Thymus (tissue), 11 donors: ENCODE data around the gene PGM1. TPM values are rescaled to one million over a fixed set of nuclear protein-coding genes. Genes with fewer than 3 reads are reported as not detected.

ENCODE experiments used
- DNase-seq, 9 donors: peaks; one replicate each; pipeline ENCODE4 v3.0.0-alpha.2; 2013; ENCODE audit warnings: low spot score in 9 of 9, low read depth in 6 of 9, missing footprints in 1 of 9
- H3K27ac ChIP-seq, 2 donors: one replicate each; pipeline ENCODE4 v1.5.1; 2013; ENCODE audit warnings: control low read depth in 1 of 2, low read depth in 1 of 2, low read length in 1 of 2, mild to moderate bottlenecking in 1 of 2, moderate library complexity in 1 of 2
- H3K27me3 ChIP-seq, 2 donors: one replicate each; pipeline ENCODE4 v1.5.1; 2013; ENCODE audit warnings: low read length in 1 of 2; ENCODE audit not compliant: control insufficient read depth in 2 of 2, insufficient read depth in 1 of 2
- H3K36me3 ChIP-seq, 2 donors: one replicate each; pipeline ENCODE4 v1.5.1; 2013; ENCODE audit warnings: low read length in 1 of 2, mild to moderate bottlenecking in 1 of 2, moderate library complexity in 1 of 2; ENCODE audit not compliant: control insufficient read depth in 2 of 2, insufficient read depth in 2 of 2
- H3K4me1 ChIP-seq, 2 donors: one replicate each; pipeline ENCODE4 v1.5.1; 2013; ENCODE audit warnings: low read length in 2 of 2; ENCODE audit not compliant: control insufficient read depth in 2 of 2, insufficient read depth in 2 of 2
- H3K4me3 ChIP-seq, 2 donors: one replicate each; pipeline ENCODE4 v1.5.1; 2013; ENCODE audit warnings: low read length in 2 of 2, control low read depth in 1 of 2, mild to moderate bottlenecking in 1 of 2
- H3K9me3 ChIP-seq, 2 donors: one replicate each; pipeline ENCODE4 v1.5.1; 2013; ENCODE audit warnings: low read length in 1 of 2, mild to moderate bottlenecking in 1 of 2; ENCODE audit not compliant: control insufficient read depth in 2 of 2, insufficient read depth in 1 of 2
- WGBS: extraction: QIAGEN DNeasy Blood & Tissue Kit; methylation state at CpG from one replicate; pipeline ENCODE4 v1.1.7; 2013; 5-methylcytosine and 5-hydroxymethylcytosine counted together
- polyA plus RNA-seq: library from polyadenylated mRNA; stranded (reverse); fragments of 200-250 nt; gene quantifications from one replicate; pipeline ENCODE4 v1.2.3, GENCODE V29; 2013
- total RNA-seq: library from RNA; stranded (reverse); fragments of 120-200 nt; gene quantifications from one replicate; pipeline ENCODE4 v1.2.4, GENCODE V29; 2013
- donor health status: healthy.

Gene PGM1
- total and polyA plus RNA-seq, 2 donors: 9.6 to 18.1 TPM

- Histone ChIP-seq H3K36me3 (no peaks in the 10 kb centered on the region), H3K4me3 (no peak overlapping the region)
- WGBS: 96% methylated on average over 7 of the region's 7 CpGs
Observed at GRCh38 chr1:63607322-63607721, 14.1 kb downstream of the PGM1 start.

GRCh38 chr1:63611231-63611630, 18.0 kb downstream of the PGM1 start:
- Histone ChIP-seq H3K4me3 (no peak overlapping the region), H3K27ac (no peak overlapping the region), H3K9me3 (no peaks in the 10 kb centered on the region), H3K36me3 (no peaks in the 10 kb centered on the region), H3K4me1 (no peaks in the 10 kb centered on the region), H3K27me3 (no peaks in the 10 kb centered on the region)
- 96% methylated on average over 3 of the region's 3 CpGs for WGBS
- DNase-seq: no peak

More at GRCh38 chr1:63607322-63607721, 14.1 kb downstream of the PGM1 start:
- no peak for DNase-seq
- Histone ChIP-seq H3K27me3 (no peaks in the 10 kb centered on the region), H3K4me1 (no peaks in the 10 kb centered on the region), H3K9me3 (no peaks in the 10 kb centered on the region), H3K27ac (no peak overlapping the region)

- no peak for DNase-seq
- H3K36me3 ChIP-seq: no peaks in the 10 kb centered on the region
- no peaks in the 10 kb centered on the region for H3K4me1 ChIP-seq
- no peak overlapping the region for H3K27ac ChIP-seq
- no peak overlapping the region for H3K4me3 ChIP-seq
- H3K9me3 ChIP-seq: no peaks in the 10 kb centered on the region
- WGBS: 96% methylated on average over 4 of the region's 4 CpGs
- no peaks in the 10 kb centered on the region for H3K27me3 ChIP-seq
Observed at GRCh38 chr1:63612564-63612963, 19.4 kb downstream of the PGM1 start.

GRCh38 chr1:63612971-63613370, 19.8 kb downstream of the PGM1 start:
- DNase-seq: no peak
- no peaks in the 10 kb centered on the region for H3K36me3 ChIP-seq
- H3K9me3 ChIP-seq: no peaks in the 10 kb centered on the region
- H3K4me3 ChIP-seq: no peak overlapping the region
- no peak overlapping the region for H3K27ac ChIP-seq
- H3K27me3 ChIP-seq: no peaks in the 10 kb centered on the region
- H3K4me1 ChIP-seq: no peaks in the 10 kb centered on the region

- Histone ChIP-seq H3K27me3 (no peaks in the 10 kb centered on the region), H3K27ac (no peak overlapping the region), H3K4me1 (no peaks in the 10 kb centered on the region), H3K9me3 (no peaks in the 10 kb centered on the region), H3K36me3 (no peaks in the 10 kb centered on the region), H3K4me3 (no peak overlapping the region)
- peak; percentile 36 to 82 (median 74) for DNase-seq
- WGBS: 58% methylated on average over 6 of the region's 6 CpGs
Observed at GRCh38 chr1:63615768-63616420, 22.7 kb downstream of the PGM1 start.

- 95% methylated on average over 6 of the region's 6 CpGs for WGBS
- Histone ChIP-seq H3K27me3 (no peaks in the 10 kb centered on the region), H3K27ac (no peak overlapping the region), H3K36me3 (no peaks in the 10 kb centered on the region), H3K4me3 (no peak overlapping the region), H3K9me3 (no peaks in the 10 kb centered on the region), H3K4me1 (no peaks in the 10 kb centered on the region)
- DNase-seq: no peak
Observed at GRCh38 chr1:63617450-63617849, 24.2 kb downstream of the PGM1 start.

GRCh38 chr1:63618011-63618410, 24.8 kb downstream of the PGM1 start:
- H3K4me3 ChIP-seq: no peak overlapping the region
- no peaks in the 10 kb centered on the region for H3K9me3 ChIP-seq
- no peak overlapping the region for H3K27ac ChIP-seq
- DNase-seq: no peak
- H3K36me3 ChIP-seq: no peaks in the 10 kb centered on the region
- no peaks in the 10 kb centered on the region for H3K27me3 ChIP-seq
- no peaks in the 10 kb centered on the region for H3K4me1 ChIP-seq

- Histone ChIP-seq H3K36me3 (no peaks in the 10 kb centered on the region), H3K4me3 (no peak overlapping the region), H3K27me3 (no peaks in the 10 kb centered on the region), H3K4me1 (no peaks in the 10 kb centered on the region), H3K27ac (no peak overlapping the region), H3K9me3 (no peaks in the 10 kb centered on the region)
- 74% methylated on average over 4 of the region's 4 CpGs for WGBS
- no peak for DNase-seq
Observed at GRCh38 chr1:63619558-63619957, 26.3 kb downstream of the PGM1 start.

- Histone ChIP-seq H3K4me3 (no peak overlapping the region), H3K4me1 (no peaks in the 10 kb centered on the region), H3K27me3 (no peaks in the 10 kb centered on the region), H3K36me3 (no peaks in the 10 kb centered on the region), H3K27ac (no peak overlapping the region), H3K9me3 (no peaks in the 10 kb centered on the region)
- over 99% methylated on average over 5 of the region's 5 CpGs for WGBS
- DNase-seq: no peak
Observed at GRCh38 chr1:63620671-63621070, 27.5 kb downstream of the PGM1 start.

GRCh38 chr1:63621075-63621474, 27.9 kb downstream of the PGM1 start:
- H3K4me1 ChIP-seq: no peaks in the 10 kb centered on the region
- H3K4me3 ChIP-seq: no peak overlapping the region
- no peaks in the 10 kb centered on the region for H3K36me3 ChIP-seq
- WGBS: over 99% methylated on average over 3 of the region's 3 CpGs
- H3K9me3 ChIP-seq: no peaks in the 10 kb centered on the region
- DNase-seq: no peak
- no peaks in the 10 kb centered on the region for H3K27me3 ChIP-seq
- no peak overlapping the region for H3K27ac ChIP-seq
